AG09309 (cell line): ENCODE results near the gene COG5.

Experiments
- DNase-seq: peaks from one replicate; pipeline ENCODE4 v3.0.0-alpha.2; 2010; ENCODE audit warnings: low read depth
- H3K4me3 ChIP-seq: 2 replicates; pipeline ENCODE4 v1.5.1; 2011; ENCODE audit warnings: mild to moderate bottlenecking, low read depth, low read length, moderate library complexity; ENCODE audit not compliant: control insufficient read depth
- CTCF ChIP-seq: IDR thresholded peaks from 2 replicates; pipeline ENCODE4 v1.5.1; 2011; ENCODE audit warnings: mild to moderate bottlenecking, low read depth, low read length, inconsistent platforms; ENCODE audit not compliant: insufficient read depth, control insufficient read depth; ENCODE audit errors: missing control alignments

COG5 gene

DNA sequence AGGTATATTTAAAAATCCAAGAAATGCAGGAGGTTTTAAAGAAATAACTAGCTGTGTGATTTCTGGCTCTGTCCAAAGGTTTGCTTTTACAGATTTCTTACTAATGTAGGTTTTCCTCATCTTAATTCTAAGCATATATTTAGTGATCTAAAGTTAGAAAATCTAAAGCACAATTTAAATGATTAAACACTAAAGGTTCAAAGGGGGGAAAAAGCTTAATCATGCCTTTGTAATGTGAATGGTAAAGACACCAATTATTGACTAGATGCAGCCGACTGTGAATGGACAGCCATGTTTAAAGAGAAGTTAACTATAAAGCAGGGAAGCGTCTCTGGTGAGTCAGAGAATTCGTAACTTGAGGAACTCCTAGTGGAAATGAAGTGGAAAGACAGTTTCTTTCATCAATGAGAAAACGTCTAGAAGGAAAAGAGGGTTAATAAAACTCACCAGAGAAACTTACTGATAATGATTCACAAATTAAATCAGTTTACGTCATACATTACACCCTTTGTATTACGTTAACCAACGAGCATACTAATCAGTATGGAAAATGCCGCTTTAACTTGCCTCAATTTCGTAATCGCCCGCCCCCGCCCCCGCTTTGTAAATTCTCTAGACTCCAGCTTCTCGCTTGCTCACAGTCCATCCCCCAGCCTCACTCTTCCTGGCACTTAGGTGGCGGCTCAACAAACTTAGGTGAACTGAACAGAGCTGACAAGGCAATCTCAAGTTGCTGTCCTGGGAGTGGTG, 396.1 kb downstream of the COG5 start:
- peak overlapping the region; percentile 66 for H3K4me3 ChIP-seq
- DNase-seq: peak; percentile 57
- TF ChIP-seq CTCF: peak; percentile 32

- peak overlapping the region; percentile 66 for H3K4me3 ChIP-seq
- no peak for DNase-seq
- TF ChIP-seq CTCF: no peak
Measured at GRCh38 chr7:107166736-107167426, 396.8 kb downstream of the COG5 start.

DNA sequence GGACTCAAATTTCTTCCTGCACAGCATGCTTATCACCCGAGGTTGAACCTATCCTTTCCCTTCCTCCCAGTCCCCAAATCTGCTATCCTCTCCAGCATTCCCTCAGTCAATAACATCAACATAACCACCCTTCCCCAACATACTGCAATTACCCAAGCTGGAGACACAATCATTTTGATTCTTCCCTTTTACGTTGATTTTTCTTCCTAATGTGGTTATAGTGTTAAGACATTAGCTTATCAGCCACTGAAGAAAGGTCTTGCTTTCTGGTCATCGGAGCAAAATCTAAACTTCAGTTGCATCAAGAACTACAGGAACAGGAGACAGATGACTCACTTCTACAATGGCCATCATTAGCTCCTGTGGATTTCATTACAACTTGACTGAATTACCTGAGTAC, 398.4 kb downstream of the COG5 start:
- no peak for TF ChIP-seq CTCF
- H3K4me3 ChIP-seq: no peak overlapping the region
- no peak for DNase-seq

DNA sequence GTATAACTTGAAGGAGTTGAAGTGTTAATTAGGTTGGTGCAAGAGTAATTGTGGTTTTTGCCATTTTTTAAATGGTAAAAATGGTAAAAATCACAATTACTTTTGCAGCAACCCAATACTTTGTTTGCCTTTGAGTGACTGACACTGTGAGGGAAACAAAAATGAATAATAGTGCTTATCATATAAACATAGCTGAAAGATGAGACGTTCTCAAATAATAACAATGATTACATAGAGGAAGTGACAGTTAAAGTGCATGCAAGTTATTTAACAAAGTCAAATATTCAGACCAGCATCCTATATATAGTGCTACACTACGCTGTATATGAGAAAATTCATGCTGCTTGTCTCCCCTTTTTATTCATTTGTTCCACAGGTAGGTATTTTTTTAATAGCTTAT, 399.6 kb downstream of the COG5 start:
- TF ChIP-seq CTCF: no peak
- no peak for DNase-seq

GRCh38 chr7:107162475-107162874, 401.2 kb downstream of the COG5 start:
- no peak overlapping the region for H3K4me3 ChIP-seq
- TF ChIP-seq CTCF: no peak
- no peak for DNase-seq

More for the DNA sequence above, 399.6 kb downstream of the COG5 start:
- no peak overlapping the region for H3K4me3 ChIP-seq

- H3K4me3 ChIP-seq: no peak overlapping the region
- no peak for TF ChIP-seq CTCF
- no peak for DNase-seq
Measured at GRCh38 chr7:107161415-107161814, 402.3 kb downstream of the COG5 start.
